ENCODE data around the gene CCSER1.
"Not testable (repeated sequence)": the region's sequence is repeated elsewhere in the genome, so short reads cannot be mapped to it uniquely, and the experiment has no call there.

Gene CCSER1

DNA sequence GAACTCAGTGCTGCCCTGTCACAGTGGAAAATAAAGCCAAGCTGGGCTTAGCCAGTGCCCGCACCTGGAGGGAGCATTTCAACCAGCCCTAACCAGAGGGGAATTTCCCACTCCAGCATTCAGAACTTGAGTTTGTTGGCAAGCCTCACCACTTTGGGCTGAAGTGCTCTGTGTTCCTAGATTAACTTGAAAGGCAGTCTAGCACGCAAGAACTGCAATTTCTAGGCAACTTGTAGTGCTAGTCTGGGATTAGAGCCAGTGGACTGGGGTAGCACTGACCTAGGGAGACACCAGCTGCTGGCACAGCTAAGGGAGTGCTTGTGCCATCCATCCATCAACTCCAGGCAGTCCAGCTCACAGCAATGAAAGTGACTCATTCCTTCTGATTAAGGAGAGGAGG is 1115.9 kb downstream of the CCSER1 start:
- H3K4me3 ChIP-seq (ENCODE audit: low read depth, low read length) = no peak overlapping the region
- TF ChIP-seq, protein P1, sequence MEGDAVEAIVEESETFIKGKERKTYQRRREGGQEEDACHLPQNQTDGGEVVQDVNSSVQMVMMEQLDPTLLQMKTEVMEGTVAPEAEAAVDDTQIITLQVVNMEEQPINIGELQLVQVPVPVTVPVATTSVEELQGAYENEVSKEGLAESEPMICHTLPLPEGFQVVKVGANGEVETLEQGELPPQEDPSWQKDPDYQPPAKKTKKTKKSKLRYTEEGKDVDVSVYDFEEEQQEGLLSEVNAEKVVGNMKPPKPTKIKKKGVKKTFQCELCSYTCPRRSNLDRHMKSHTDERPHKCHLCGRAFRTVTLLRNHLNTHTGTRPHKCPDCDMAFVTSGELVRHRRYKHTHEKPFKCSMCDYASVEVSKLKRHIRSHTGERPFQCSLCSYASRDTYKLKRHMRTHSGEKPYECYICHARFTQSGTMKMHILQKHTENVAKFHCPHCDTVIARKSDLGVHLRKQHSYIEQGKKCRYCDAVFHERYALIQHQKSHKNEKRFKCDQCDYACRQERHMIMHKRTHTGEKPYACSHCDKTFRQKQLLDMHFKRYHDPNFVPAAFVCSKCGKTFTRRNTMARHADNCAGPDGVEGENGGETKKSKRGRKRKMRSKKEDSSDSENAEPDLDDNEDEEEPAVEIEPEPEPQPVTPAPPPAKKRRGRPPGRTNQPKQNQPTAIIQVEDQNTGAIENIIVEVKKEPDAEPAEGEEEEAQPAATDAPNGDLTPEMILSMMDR (IDR thresholded peaks at IDR 0.05; ENCODE audit: borderline replicate concordance, insufficient read depth, low read depth, low read length) = no peak

DNA sequence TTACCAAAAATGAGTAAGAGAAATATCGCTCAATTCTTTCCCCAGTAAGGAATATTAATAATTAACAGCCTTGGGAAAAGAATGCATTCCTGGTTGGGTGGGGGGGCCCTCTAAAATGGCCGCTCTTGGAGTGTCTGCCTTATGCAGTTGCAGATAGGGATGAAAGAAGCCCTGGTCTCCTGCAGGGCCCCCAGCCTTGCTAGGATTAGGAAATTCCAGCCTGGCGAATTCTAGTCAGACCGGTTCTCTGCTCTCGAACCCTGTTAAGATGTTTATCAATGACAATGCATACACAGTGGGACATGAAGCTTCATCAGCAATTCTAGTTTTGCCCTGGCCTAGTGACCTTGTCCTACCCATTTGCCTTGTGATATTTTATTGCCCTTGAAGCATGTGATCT is 1128.8 kb downstream of the CCSER1 start:
- H3K4me3 ChIP-seq (ENCODE audit: low read depth, low read length) = no peak overlapping the region
- TF ChIP-seq, protein P1 (IDR thresholded peaks at IDR 0.05; ENCODE audit: borderline replicate concordance, insufficient read depth, low read depth, low read length) = no peak

DNA sequence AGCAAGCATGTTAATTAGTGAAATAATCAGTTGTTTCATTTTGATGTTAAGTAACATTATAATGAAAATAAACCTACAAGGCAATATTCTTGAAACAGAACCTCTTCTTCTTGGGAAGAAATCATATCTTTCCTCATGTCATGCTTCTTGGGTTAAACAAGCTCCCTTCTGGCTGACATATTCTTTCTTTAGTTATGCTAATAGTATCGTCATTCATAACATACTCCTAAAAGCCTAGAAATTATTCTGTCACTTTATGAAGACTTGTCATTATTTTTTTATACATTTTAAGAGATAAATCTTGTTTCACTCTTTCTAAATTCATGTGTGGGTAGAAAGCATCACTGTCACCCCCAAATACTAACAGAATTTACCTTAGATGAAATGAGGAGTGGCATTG is 1129.6 kb downstream of the CCSER1 start:
- H3K4me3 ChIP-seq (ENCODE audit: low read depth, low read length) = no peak overlapping the region
- TF ChIP-seq, protein P1 (IDR thresholded peaks at IDR 0.05; ENCODE audit: borderline replicate concordance, insufficient read depth, low read depth, low read length) = no peak

- TF ChIP-seq, protein P1 (IDR thresholded peaks at IDR 0.05; ENCODE audit: borderline replicate concordance, insufficient read depth, low read depth, low read length) = no peak
- H3K4me3 ChIP-seq (ENCODE audit: low read depth, low read length) = no peak overlapping the region
Observed at GRCh38 chr4:91257721-91258120, 1130.5 kb downstream of the CCSER1 start.

DNA sequence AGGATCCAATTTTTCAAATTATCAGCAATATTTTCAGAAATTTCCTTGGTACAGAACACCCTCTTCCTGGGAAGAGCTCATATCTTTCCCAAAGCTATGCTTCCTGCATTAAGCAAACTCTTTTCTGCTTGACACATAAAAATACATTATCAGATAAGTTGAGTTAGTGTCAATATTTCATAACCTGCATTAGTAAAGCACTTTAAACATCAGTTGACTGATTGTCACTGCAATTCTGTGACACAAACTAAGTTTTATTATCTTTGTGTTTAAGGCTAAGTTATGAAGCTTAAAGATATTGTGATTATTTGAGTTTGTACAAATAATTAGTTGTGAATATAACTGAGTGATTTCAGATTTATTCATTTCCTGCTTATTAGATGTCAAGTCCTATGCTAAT is 1131.1 kb downstream of the CCSER1 start:
- TF ChIP-seq, protein P1 (IDR thresholded peaks at IDR 0.05; ENCODE audit: borderline replicate concordance, insufficient read depth, low read depth, low read length) = no peak
- no peak overlapping the region for H3K4me3 ChIP-seq (ENCODE audit: low read depth, low read length)

- TF ChIP-seq, protein P1 (IDR thresholded peaks at IDR 0.05; ENCODE audit: borderline replicate concordance, insufficient read depth, low read depth, low read length) = no peak
- H3K4me3 ChIP-seq (ENCODE audit: low read depth, low read length) = no peak overlapping the region
Observed at GRCh38 chr4:91267543-91267942, 1140.3 kb downstream of the CCSER1 start.

- H3K4me3 ChIP-seq (ENCODE audit: low read depth, low read length) = not testable (repeated sequence)
Observed at GRCh38 chr4:91268481-91268880, 1141.3 kb downstream of the CCSER1 start.

GRCh38 chr4:91268913-91269312 is 1141.7 kb downstream of the CCSER1 start:
- no peak overlapping the region for H3K4me3 ChIP-seq (ENCODE audit: low read depth, low read length)
- TF ChIP-seq, protein P1 (IDR thresholded peaks at IDR 0.05; ENCODE audit: borderline replicate concordance, insufficient read depth, low read depth, low read length) = no peak

All from GM12875 (cell line).